NCI-H345 treated with DMSO at 0.1 percent for 48 hours (cell line): ENCODE results near the gene C17orf50.

ENCODE experiments used
- DNase-seq: peaks from one replicate; lab custom pipeline; 2025; ENCODE audit not compliant: unreplicated experiment; lab: John Stamatoyannopoulos, UW

C17orf50 gene

GRCh38 chr17:35809855-35810461 lies 49.3 kb downstream of the C17orf50 start:
- DNase-seq, result no peak

- no peak for DNase-seq
Measured at GRCh38 chr17:35811759-35812158, 51.1 kb downstream of the C17orf50 start.

GRCh38 chr17:35812456-35812855 lies 51.8 kb downstream of the C17orf50 start:
- no peak for DNase-seq
